Activated CD4-positive, alpha-beta T cell treated with anti-CD3 and anti-CD28 coated beads, Interleukin-2, amount 10 ng/mL, durations not matched to agents 7 days and 5 days (primary cell): ENCODE data around the gene NSUN2. TPM values are rescaled to one million over a fixed set of nuclear protein-coding genes. Genes with fewer than 3 reads are reported as not detected.
A peak's percentile ranks its signal among the peaks of the same experiment; 100 is the strongest.

Experiments
- CTCF ChIA-PET: fragments of 350-600 bp; sonication (Branson Sonifier 250); formaldehyde crosslinking; loops from one replicate; lab custom pipeline; 2021; ENCODE audit warnings: antibody characterized with exemption; lab: Charles Lee
- POLR2A ChIA-PET: fragments of 350-600 bp; sonication (Branson Sonifier 250); formaldehyde crosslinking; loops from one replicate; lab custom pipeline; 2021; ENCODE audit warnings: antibody characterized with exemption; lab: Charles Lee
- DNase-seq: peaks from one replicate; pipeline ENCODE4 v3.0.0-alpha.2; 2020
- H3K27ac Mint-ChIP-seq: one replicate; pipeline ENCODE4 v1.8.0; 2021; ENCODE audit warnings: mild to moderate bottlenecking, moderate library complexity, mixed read lengths
- H3K27me3 Mint-ChIP-seq: one replicate; pipeline ENCODE4 v1.8.0; 2021; ENCODE audit warnings: mixed read lengths
- H3K36me3 Mint-ChIP-seq: one replicate; pipeline ENCODE4 v1.8.0; 2021; ENCODE audit warnings: low read depth, mixed read lengths
- H3K4me1 Mint-ChIP-seq: one replicate; pipeline ENCODE4 v1.8.0; 2021; ENCODE audit warnings: mixed read lengths
- H3K4me3 Mint-ChIP-seq: one replicate; pipeline ENCODE4 v1.8.0; 2021; ENCODE audit warnings: mild to moderate bottlenecking, moderate library complexity, mixed read lengths
- H3K9me3 Mint-ChIP-seq: one replicate; pipeline ENCODE4 v1.8.0; 2021; ENCODE audit warnings: mixed read lengths
- total RNA-seq, 2 experiments: library from RNA; stranded (reverse); gene quantifications; one replicate each; pipeline ENCODE4 v1.2.3, GENCODE V29; 2021

Gene NSUN2
- total RNA-seq, 2 experiments from 2014 or later, result 67.1 to 74.5 TPM

DNA sequence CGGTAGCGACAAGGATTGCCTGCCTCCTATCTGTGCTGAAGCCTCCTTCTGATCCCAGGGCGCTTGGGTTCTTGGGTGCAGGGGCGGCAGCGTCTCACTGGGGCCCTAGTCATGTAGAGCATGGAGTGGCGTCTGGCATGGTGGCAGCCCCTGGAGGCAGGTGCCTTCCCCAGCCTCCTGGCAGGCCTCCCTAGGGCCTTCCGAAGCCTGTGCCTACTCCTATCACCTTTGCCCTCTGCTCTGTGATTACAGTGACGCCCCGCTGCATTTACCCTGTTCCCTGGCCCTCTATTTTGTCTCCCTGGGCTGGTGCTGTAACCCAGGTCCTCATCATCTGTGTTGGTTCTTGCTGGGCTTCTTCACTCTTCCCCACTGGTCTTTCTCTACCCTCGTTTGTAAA is 4.2 kb upstream of the NSUN2 start:
- no peak overlapping the region for H3K27ac Mint-ChIP-seq
- no peaks in the 10 kb centered on the region for H3K27me3 Mint-ChIP-seq
- no peaks in the 10 kb centered on the region for H3K9me3 Mint-ChIP-seq
- peaks cover 28% of the 10 kb centered on the region for H3K4me1 Mint-ChIP-seq
- DNase-seq, result no peak
- ChIA-PET CTCF (no interaction called here), POLR2A (no interaction called here)
- no peak overlapping the region for H3K4me3 Mint-ChIP-seq
- H3K36me3 Mint-ChIP-seq, result no peaks in the 10 kb centered on the region

DNA sequence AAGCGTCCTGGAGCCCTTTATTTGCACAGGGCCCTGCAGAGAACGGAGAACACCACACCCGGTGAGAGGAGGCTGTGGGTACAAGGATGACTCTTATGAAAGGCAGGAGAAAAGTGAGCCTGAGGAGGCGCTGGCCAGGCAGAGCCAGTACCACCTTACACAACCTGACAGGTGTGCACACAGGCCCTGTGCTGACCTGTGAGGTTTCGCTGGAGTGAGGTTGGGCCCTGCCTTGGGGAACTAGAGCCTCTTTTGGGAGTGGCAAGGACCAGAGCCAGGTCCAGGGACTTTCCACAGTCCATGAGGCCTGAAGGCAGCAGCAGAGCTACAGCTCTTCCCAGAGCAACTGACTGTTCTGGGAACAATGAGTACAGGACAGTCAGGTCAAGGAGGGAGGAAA is 3.4 kb upstream of the NSUN2 start:
- Mint-ChIP-seq H3K4me3 (no peak overlapping the region), H3K27me3 (no peaks in the 10 kb centered on the region), H3K27ac (no peak overlapping the region), H3K36me3 (peaks cover 2% of the 10 kb centered on the region), H3K9me3 (no peaks in the 10 kb centered on the region), H3K4me1 (peaks cover 32% of the 10 kb centered on the region)
- POLR2A ChIA-PET, result no interaction called here
- CTCF ChIA-PET, result no interaction called here
- no peak for DNase-seq

DNA sequence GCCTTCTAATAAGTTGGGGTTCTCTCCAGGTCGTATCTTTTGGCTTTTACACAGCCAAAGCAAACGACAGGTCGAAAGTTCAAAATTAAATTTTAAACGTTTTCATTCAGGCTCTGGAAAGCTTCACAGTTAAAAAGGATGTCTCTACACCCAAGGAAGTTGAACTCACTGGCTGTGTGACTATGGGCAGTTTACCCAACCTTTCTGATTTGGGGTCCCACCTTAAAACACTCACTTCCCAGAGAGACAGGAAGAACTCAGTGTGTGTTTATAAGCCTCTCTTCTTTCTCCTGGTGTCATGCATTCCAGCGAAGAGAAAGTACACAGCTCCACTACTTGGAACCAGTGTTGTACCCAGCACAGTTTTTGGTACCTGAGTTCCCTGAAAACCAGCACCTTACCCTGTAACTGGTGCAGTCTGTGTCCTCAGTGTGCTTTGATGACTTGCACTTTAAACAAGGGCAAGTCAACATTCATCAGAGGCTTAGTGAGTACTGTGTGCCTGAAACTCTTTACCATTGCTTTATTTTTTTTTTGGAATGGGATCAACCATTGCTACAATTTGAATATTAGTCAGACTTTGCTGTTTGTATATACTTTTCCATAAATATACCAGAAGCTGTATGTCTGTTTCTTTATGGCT is 2.1 kb upstream of the NSUN2 start:
- DNase-seq, result no peak
- POLR2A ChIA-PET, result no interaction called here
- no peak overlapping the region for H3K27ac Mint-ChIP-seq
- peaks cover 16% of the 10 kb centered on the region for H3K36me3 Mint-ChIP-seq
- peaks cover 44% of the 10 kb centered on the region for H3K4me1 Mint-ChIP-seq
- peak overlapping the region; percentile 74 for H3K4me3 Mint-ChIP-seq
- CTCF ChIA-PET, result interaction anchor here (1.0 kb wide), 1 partner anchor 110 kb away, joined by 3 read pairs; no protein-coding TSS in a partner anchor
- no peaks in the 10 kb centered on the region for H3K27me3 Mint-ChIP-seq
- no peaks in the 10 kb centered on the region for H3K9me3 Mint-ChIP-seq

DNA sequence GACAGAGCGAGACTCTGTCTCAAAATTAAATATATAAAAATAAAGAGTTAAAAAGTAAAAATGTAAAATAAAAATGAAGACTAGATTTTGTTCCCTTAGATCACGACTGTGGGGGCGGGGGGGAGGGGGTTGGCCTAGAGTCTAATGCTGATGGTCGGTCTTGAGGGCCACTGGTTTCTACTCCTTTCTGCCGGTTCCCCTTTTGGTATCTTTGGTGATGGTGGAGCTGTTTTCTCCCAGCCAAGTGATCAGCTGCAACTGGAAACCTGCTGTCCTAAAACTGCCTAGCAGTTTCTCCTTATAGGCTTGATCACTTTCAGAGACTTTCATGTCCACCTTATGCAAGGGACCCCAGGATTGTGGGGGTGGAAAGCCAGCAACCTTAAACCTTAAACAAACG is 1.5 kb upstream of the NSUN2 start:
- H3K4me3 Mint-ChIP-seq, result peak overlapping the region; percentile 91
- H3K27ac Mint-ChIP-seq, result peak overlapping the region; percentile 87
- no peak for DNase-seq
- POLR2A ChIA-PET, result no interaction called here
- peaks cover 22% of the 10 kb centered on the region for H3K36me3 Mint-ChIP-seq
- no peaks in the 10 kb centered on the region for H3K27me3 Mint-ChIP-seq
- H3K9me3 Mint-ChIP-seq, result no peaks in the 10 kb centered on the region
- CTCF ChIA-PET, result interaction anchor here (1.0 kb wide), 1 partner anchor 111 kb away, joined by 3 read pairs; no protein-coding TSS in a partner anchor
- H3K4me1 Mint-ChIP-seq, result peaks cover 50% of the 10 kb centered on the region

DNA sequence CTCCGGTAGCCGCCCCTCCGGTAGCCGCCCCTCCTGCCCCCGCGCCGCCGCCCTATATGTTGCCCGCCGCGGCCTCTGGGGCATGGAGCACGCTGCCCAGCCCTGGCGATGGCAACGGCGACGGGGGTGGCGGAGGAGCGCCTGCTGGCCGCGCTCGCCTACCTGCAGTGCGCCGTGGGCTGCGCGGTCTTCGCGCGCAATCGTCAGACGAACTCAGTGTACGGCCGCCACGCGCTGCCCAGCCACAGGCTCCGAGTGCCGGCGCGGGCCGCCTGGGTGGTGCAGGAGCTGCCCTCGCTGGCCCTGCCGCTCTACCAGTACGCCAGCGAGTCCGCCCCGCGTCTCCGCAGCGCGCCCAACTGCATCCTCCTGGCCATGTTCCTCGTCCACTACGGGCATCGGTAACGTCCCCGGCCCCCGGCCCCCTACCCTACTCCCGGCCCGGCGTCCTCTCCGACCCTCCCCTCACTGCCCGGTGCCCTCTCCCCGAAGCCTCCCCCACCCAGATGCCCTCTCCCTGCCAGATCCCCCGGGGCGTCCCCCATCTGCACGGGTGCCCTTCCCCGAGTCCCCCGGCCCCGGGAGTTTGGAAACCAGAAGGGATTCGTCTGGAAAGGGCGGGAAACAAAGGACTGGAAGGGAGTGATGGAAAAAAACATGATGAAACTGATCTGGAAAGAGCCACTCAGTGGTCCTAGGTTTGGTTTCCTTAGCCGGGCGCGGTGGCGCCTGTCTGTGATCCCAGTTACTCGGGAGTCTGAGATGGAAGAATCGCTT is 813 bp upstream of the NSUN2 start:
- no peak for DNase-seq
- POLR2A ChIA-PET, result interaction anchor here (1.1 kb wide), 1 partner anchor 79 kb away, joined by 3 read pairs; the partner anchor contains the start of gene TENT4A
- H3K27me3 Mint-ChIP-seq, result no peaks in the 10 kb centered on the region
- CTCF ChIA-PET, result interaction anchor here (1.0 to 1.7 kb wide), 3 partner anchors 10 to 112 kb away, joined by 3 to 10 read pairs (median 4); no protein-coding TSS in a partner anchor
- H3K9me3 Mint-ChIP-seq, result no peaks in the 10 kb centered on the region
- peak overlapping the region; percentile 91 for H3K4me3 Mint-ChIP-seq
- peaks cover 50% of the 10 kb centered on the region for H3K4me1 Mint-ChIP-seq
- H3K27ac Mint-ChIP-seq, result peak overlapping the region; percentile 99
- peaks cover 28% of the 10 kb centered on the region for H3K36me3 Mint-ChIP-seq

DNA sequence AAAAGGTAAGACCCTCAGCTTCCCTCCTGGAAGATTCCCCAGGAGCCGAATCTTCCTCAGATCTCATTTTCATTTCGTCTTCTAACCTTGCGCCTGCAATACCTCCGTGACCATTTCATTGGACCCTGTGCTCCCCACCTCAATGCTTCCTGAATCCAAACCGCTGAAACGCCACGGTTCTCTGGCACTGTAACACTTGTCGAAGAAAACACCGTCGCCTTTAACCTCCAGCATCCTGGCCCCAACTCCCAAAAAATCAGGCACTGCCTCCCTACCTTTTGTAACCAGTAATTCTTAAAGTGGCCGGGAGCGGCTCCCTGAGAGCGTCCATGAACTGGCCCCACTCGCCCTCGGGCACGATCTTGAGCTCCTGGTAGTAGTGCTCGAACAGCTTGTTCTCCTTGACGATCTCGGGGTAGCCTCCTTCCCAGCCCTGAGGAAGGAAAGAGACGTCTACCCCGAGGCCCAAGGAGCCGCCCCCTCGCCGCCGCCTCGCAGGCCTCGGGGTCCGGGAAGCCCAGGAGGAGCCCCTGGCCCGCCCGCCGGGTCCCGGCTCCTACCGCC is 438 bp downstream of the NSUN2 start:
- Mint-ChIP-seq H3K36me3 (peaks cover 36% of the 10 kb centered on the region), H3K4me1 (peaks cover 52% of the 10 kb centered on the region), H3K4me3 (peak overlapping the region; percentile 91), H3K9me3 (no peaks in the 10 kb centered on the region), H3K27ac (peak overlapping the region; percentile 99), H3K27me3 (no peaks in the 10 kb centered on the region)
- peak; percentile 30 for DNase-seq
- CTCF ChIA-PET, result interaction anchor here (0.6 to 1.7 kb wide), 3 partner anchors 9 to 105 kb away, joined by 3 to 10 read pairs (median 4); no protein-coding TSS in a partner anchor
- POLR2A ChIA-PET, result interaction anchor here (1.1 kb wide), 1 partner anchor 81 kb away, joined by 3 read pairs; the partner anchor contains the start of gene TENT4A

DNA sequence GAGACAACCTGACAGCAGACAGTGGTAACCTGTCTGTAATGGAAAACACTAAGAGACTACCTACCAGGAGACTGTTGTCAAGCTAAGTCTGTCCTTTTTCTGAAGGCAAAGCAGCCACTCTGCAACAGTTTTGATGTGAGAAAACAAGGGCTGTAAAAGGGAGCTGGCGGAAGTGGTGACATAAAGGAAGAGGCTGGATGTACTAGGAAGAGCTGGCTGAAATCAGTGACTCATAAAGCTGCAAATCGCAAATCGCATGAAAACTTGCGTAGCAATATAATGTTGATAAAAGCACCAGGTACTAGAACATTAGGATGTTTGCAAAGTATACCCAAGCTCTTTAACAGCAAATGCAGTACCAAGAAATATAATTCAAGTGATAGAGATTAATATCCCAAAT is 1.4 kb downstream of the NSUN2 start:
- H3K36me3 Mint-ChIP-seq, result peaks cover 45% of the 10 kb centered on the region
- peaks cover 52% of the 10 kb centered on the region for H3K4me1 Mint-ChIP-seq
- no peak for DNase-seq
- H3K27me3 Mint-ChIP-seq, result no peaks in the 10 kb centered on the region
- H3K9me3 Mint-ChIP-seq, result no peaks in the 10 kb centered on the region
- POLR2A ChIA-PET, result no interaction called here
- CTCF ChIA-PET, result interaction anchor here (0.6 to 1.1 kb wide), 2 partner anchors 13 to 755 kb away, joined by 3 read pairs; no protein-coding TSS in a partner anchor
- H3K4me3 Mint-ChIP-seq, result peak overlapping the region; percentile 91
- H3K27ac Mint-ChIP-seq, result peak overlapping the region; percentile 99

DNA sequence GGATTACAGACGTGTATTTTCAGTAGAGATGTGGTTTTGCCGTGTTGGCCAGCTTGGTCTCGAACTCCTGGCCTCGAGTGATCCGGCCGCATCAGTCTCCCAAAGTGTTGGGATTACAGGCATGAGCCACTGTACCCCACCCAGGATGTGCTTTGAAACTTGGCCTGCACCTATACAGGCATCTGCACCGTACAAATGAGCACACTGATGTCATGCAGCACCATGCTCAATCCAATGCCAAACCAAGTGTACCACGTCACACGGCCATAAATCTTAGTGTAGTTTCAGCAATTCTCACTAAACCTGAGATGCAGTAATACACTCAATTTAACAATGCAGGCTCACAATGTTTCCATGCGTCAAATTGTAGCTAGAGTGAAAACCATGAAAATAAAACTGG is 6.3 kb downstream of the NSUN2 start:
- Mint-ChIP-seq H3K4me3 (no peak overlapping the region), H3K27me3 (no peaks in the 10 kb centered on the region), H3K36me3 (peaks cover 89% of the 10 kb centered on the region), H3K9me3 (peaks cover 14% of the 10 kb centered on the region), H3K27ac (no peak overlapping the region), H3K4me1 (peaks cover 37% of the 10 kb centered on the region)
- POLR2A ChIA-PET, result no interaction called here
- CTCF ChIA-PET, result interaction anchor here (0.5 to 1.6 kb wide), 2 partner anchors 104 to 984 kb away, joined by 3 read pairs; no protein-coding TSS in a partner anchor
- no peak for DNase-seq

DNA sequence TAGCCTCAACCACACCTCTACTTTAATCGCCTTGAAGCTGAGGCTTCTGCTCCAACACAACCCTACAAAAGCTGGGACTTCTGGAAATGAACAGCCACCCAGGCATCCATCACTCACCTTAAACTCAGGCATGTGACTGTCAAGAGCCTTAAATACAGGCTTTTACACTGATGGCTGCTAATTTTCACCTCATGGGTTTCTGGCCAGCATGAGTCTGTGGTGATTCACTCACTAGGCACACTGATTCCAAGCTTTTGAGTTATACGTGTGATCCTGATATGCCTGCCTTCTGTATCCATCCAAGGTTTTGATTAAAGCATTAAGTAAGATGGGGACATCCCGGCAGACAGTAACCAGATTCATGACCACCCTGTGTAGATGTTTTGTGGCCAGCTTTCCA is 8.9 kb downstream of the NSUN2 start:
- no peak for DNase-seq
- POLR2A ChIA-PET, result no interaction called here
- CTCF ChIA-PET, result interaction anchor here (3.2 kb wide), 1 partner anchor 9 kb away, joined by 10 read pairs; the partner anchor contains the start of genes NSUN2 and SRD5A1
- Mint-ChIP-seq H3K9me3 (peaks cover 14% of the 10 kb centered on the region), H3K4me1 (peaks cover 20% of the 10 kb centered on the region), H3K27ac (no peak overlapping the region), H3K36me3 (peaks cover 76% of the 10 kb centered on the region), H3K4me3 (no peak overlapping the region), H3K27me3 (no peaks in the 10 kb centered on the region)

DNA sequence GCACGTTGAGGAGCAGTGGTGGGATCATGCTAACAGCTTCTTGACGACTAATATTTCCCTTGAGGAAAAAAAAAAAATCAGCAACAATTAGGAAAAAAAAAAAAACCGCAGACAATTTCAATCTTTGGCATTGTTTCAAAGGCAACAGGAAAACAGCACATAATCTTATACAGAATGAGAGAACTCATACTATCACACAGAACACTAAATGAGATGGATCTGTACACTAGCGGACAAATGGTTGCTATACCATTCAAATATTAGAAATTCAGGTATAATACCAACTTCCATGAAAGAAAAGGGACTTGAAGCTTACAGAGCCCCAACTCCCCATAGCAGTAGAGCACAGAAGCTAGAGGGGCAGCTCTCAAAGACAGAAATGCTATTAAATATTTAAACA is 9.6 kb downstream of the NSUN2 start:
- DNase-seq, result no peak
- Mint-ChIP-seq H3K9me3 (peaks cover 14% of the 10 kb centered on the region), H3K36me3 (peaks cover 72% of the 10 kb centered on the region), H3K4me1 (peaks cover 17% of the 10 kb centered on the region), H3K4me3 (no peak overlapping the region), H3K27me3 (no peaks in the 10 kb centered on the region), H3K27ac (no peak overlapping the region)
- ChIA-PET POLR2A (interaction anchor here (0.6 kb wide), 1 partner anchor 236 kb away, joined by 5 read pairs; no protein-coding TSS in a partner anchor), CTCF (interaction anchor here (0.7 to 3.2 kb wide), 4 partner anchors 8 to 13 kb away, joined by 3 to 10 read pairs (median 3); partner anchors contain the start of genes NSUN2 and SRD5A1)

DNA sequence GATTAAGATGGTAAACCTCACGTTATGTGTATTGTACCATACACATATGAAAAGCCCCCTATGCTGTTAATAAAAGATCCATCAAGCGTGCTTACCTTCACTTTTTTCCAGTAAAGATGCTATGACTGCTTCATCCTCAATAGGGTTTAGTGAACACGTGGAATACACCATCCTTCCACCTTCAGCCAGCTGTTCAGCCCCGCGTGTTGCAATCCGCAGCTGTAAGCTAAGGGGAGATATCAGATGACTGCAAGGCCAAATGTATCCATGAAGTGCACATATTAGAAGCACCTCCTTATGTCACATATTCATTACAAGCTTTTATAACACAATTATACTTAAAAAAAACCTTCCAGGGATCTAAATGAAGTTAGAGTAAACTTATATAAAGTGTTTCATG is 16.2 kb downstream of the NSUN2 start:
- Mint-ChIP-seq H3K4me3 (no peak overlapping the region), H3K4me1 (peaks cover 5% of the 10 kb centered on the region), H3K27ac (no peak overlapping the region), H3K27me3 (no peaks in the 10 kb centered on the region), H3K36me3 (peaks cover 58% of the 10 kb centered on the region), H3K9me3 (no peaks in the 10 kb centered on the region)
- ChIA-PET POLR2A (no interaction called here), CTCF (no interaction called here)
- DNase-seq, result no peak

DNA sequence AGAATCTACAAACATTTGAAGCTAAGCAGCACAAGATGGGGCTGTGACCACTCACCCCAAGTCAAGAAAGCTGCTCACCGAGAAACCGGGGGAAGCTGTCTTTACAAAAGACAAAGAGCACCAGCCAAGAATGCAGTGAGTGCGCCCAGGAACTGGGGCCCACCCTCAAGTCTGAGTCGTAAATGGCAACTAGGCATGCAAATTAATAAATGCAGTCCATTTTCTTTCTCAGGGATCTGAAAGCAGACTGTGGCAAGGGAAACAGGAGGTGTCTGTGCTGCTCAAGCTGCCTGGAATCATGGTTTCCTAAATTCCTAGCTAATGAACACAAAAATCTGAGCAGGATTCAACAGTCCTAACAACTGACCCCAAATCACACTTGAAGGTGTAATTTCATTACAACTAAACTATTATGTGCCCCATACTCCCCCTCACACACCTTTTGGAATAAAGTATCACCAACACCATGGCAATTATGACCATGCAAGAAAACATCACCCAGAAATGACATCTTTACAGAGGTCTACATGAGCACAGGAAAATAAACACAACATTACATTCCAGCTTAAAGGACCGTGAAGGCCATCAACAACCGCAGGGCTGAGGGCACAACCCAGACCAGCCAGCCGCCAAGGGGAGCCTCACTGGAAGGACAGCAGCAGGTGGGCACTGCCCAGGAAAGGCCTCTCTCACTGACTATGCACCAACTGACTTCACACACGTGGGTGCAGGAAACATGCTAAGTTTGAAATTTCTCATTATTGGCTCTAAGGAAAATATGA is 17.6 kb downstream of the NSUN2 start:
- peaks cover 2% of the 10 kb centered on the region for H3K4me1 Mint-ChIP-seq
- no peak overlapping the region for H3K4me3 Mint-ChIP-seq
- peaks cover 56% of the 10 kb centered on the region for H3K36me3 Mint-ChIP-seq
- no peak overlapping the region for H3K27ac Mint-ChIP-seq
- POLR2A ChIA-PET, result no interaction called here
- no peak for DNase-seq
- no peaks in the 10 kb centered on the region for H3K9me3 Mint-ChIP-seq
- CTCF ChIA-PET, result interaction anchor here (1.1 kb wide), 1 partner anchor 8 kb away, joined by 3 read pairs; no protein-coding TSS in a partner anchor
- no peaks in the 10 kb centered on the region for H3K27me3 Mint-ChIP-seq
